SK-N-SH treated with all-trans-retinoic acid at 6 μM for 48 hours (cell line): ENCODE data around the gene B3GAT1.

ENCODE experiments used
- CSDC2 ChIP-seq: fragments of 250-450 bp; sonication (Bioruptor Pico); IDR thresholded peaks from 2 replicates; pipeline ENCODE4 v1.5.0; 2020; ENCODE audit warnings: mild to moderate bottlenecking, moderate library complexity
- PPARA ChIP-seq: fragments of 250-450 bp; sonication (Bioruptor Pico); IDR thresholded peaks from 2 replicates; pipeline ENCODE4 v1.5.0; 2020; ENCODE audit warnings: mild to moderate bottlenecking, borderline replicate concordance
- TF ChIP-seq, protein P1 (sequence below): fragments of 250-450 bp; sonication (Bioruptor Pico); IDR thresholded peaks from 2 replicates; pipeline ENCODE4 v1.5.1; 2020; ENCODE audit warnings: low read depth, mild to moderate bottlenecking, moderate library complexity

DNA sequence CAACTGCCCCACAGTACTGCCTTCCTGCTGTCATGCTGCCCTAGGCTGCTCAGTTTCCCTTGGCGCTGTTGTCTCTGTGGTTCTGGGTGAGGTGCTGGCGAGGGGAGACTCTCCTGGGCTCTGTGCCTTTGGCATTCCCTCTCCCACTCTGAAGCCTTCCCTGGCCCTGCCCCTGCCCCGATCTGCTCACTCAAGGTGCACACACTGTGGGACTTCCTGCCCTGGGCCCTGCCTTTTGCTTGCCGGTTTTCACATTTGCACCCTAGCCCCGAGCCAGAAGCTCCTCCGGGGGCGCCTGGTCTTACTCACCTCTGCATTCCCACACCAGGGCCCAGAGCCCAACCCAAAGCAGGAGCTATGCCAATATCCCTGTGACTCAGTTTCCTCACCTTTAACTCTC lies 12.0 kb downstream of the B3GAT1 start:
- TF ChIP-seq, protein P1, sequence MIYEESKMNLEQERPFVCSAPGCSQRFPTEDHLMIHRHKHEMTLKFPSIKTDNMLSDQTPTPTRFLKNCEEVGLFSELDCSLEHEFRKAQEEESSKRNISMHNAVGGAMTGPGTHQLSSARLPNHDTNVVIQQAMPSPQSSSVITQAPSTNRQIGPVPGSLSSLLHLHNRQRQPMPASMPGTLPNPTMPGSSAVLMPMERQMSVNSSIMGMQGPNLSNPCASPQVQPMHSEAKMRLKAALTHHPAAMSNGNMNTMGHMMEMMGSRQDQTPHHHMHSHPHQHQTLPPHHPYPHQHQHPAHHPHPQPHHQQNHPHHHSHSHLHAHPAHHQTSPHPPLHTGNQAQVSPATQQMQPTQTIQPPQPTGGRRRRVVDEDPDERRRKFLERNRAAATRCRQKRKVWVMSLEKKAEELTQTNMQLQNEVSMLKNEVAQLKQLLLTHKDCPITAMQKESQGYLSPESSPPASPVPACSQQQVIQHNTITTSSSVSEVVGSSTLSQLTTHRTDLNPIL (CRISPR knock-in tag): no peak
- no peak for TF ChIP-seq PPARA (CRISPR knock-in tag)
- no peak for TF ChIP-seq CSDC2
